G401 (cell line): ENCODE data around the gene YPEL1. TPM values are rescaled to one million over a fixed set of nuclear protein-coding genes. Genes with fewer than 3 reads are reported as not detected.
A peak's percentile ranks its signal among the peaks of the same experiment; 100 is the strongest.

ENCODE experiments used
- DNase-seq: peaks from one replicate; pipeline ENCODE4 v3.0.0-alpha.2; 2015; ENCODE audit warnings: low spot score
- in situ Hi-C: cut with HindIII; loops from 2 replicates; pipeline ENCODE4 v1.10.0; 2016; ENCODE audit warnings: low sequenced_read_pairs, mixed read lengths
- total RNA-seq: library from RNA; depleted of rRNA; stranded (reverse); fragments of >200 nt; shearing (Covaris generic); gene quantifications from 2 replicates; pipeline ENCODE4 v1.2.3, GENCODE V29; 2014; rRNA removed

The YPEL1 gene
- total RNA-seq, result 0.14 and 0.62 TPM in 2 replicates

- in situ Hi-C loops, result no loop called here
- DNase-seq, result peak; percentile 95
Measured at GRCh38 chr22:21735200-21736083, at the start of gene YPEL1. YPEL1 (minus strand) TSS chr22:21735794; CDS start chr22:21710744, 25,050 bp downstream.

GRCh38 chr22:21780259-21780658 is 44.7 kb upstream of the YPEL1 start:
- DNase-seq, result no peak
- in situ Hi-C loops, result no loop called here

- in situ Hi-C loops, result no loop called here
- DNase-seq, result no peak
Measured at GRCh38 chr22:21779444-21779843, 43.9 kb upstream of the YPEL1 start.

GRCh38 chr22:21778705-21779363 is 43.2 kb upstream of the YPEL1 start:
- no peak for DNase-seq
- in situ Hi-C loops, result no loop called here

GRCh38 chr22:21771631-21771976 is 36.0 kb upstream of the YPEL1 start:
- DNase-seq, result no peak
- in situ Hi-C loops, result no loop called here

- in situ Hi-C loops, result no loop called here
- no peak for DNase-seq
Measured at GRCh38 chr22:21768435-21768834, 32.8 kb upstream of the YPEL1 start.

- DNase-seq, result no peak
- in situ Hi-C loops, result no loop called here
Measured at GRCh38 chr22:21766691-21767462, 31.3 kb upstream of the YPEL1 start.

GRCh38 chr22:21765909-21766529 is 30.4 kb upstream of the YPEL1 start:
- DNase-seq, result no peak
- in situ Hi-C loops, result no loop called here

GRCh38 chr22:21764038-21764804 is 28.6 kb upstream of the YPEL1 start:
- in situ Hi-C loops, result no loop called here
- DNase-seq, result no peak

- DNase-seq, result no peak
- in situ Hi-C loops, result no loop called here
Measured at GRCh38 chr22:21762712-21763581, 27.4 kb upstream of the YPEL1 start.

GRCh38 chr22:21761994-21762680 is 26.5 kb upstream of the YPEL1 start:
- no peak for DNase-seq
- in situ Hi-C loops, result no loop called here

GRCh38 chr22:21761086-21761485 is 25.5 kb upstream of the YPEL1 start:
- in situ Hi-C loops, result no loop called here

GRCh38 chr22:21760640-21761039 is 25.0 kb upstream of the YPEL1 start:
- no peak for DNase-seq
- in situ Hi-C loops, result no loop called here

More at GRCh38 chr22:21761086-21761485, 25.5 kb upstream of the YPEL1 start:
- no peak for DNase-seq

- in situ Hi-C loops, result no loop called here
Measured at GRCh38 chr22:21759646-21760376, 24.2 kb upstream of the YPEL1 start.

GRCh38 chr22:21759093-21759492 is 23.5 kb upstream of the YPEL1 start:
- DNase-seq, result peak; percentile 90
- in situ Hi-C loops, result no loop called here

More at GRCh38 chr22:21759646-21760376, 24.2 kb upstream of the YPEL1 start:
- DNase-seq, result peak; percentile 55

- in situ Hi-C loops, result no loop called here
- peak; percentile 26 for DNase-seq
Measured at GRCh38 chr22:21758091-21758864, 22.7 kb upstream of the YPEL1 start.
